CD4-positive, alpha-beta T cell treated with Interleukin-15 for 1 hour (primary cell): Measurements from ENCODE around the gene RYR3.

Source experiments
- DNase-seq: peaks from one replicate; pipeline ENCODE4 v3.0.0-alpha.2; 2020

RYR3 gene

GRCh38 chr15:33729653-33730052, 418.9 kb downstream of the RYR3 start:
- DNase-seq = no peak

DNA sequence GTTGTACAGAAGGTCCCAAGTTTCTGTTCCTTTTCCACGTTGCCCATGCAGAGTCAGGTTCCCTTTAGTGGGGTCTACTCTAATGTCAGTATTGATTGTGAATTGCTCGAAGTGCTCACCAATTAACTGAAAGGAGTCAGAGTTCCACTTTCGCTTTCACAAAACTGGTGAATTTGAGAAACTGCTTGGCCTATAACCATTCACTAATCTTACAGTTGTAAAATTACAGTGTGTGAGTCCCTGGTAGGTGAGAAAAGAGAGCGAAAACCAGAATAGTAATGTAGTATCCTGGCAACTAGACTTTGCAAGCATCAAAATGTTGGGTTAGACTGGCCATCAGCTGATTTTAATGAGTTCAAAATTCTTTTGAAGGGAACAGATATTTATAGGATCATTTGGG, 420.0 kb downstream of the RYR3 start:
- no peak for DNase-seq

DNA sequence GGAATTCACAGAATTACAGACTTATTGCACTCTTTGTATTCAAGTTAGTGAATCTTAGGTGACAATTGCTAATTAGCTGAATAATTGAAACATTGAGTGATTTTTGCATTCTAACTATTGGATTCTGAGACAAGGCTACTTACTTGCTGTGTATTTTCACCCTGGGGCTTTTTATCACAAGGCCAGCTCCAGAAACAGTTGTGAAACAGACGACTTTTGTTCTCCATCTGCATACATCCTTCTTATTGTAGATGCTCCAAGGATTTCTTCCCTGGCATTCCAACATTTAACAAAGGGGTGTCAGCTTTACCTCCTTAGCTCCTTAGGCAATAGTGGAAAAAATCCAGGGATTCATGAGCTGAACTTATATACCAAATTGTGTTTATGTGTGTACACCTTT, 424.4 kb downstream of the RYR3 start:
- no peak for DNase-seq

DNA sequence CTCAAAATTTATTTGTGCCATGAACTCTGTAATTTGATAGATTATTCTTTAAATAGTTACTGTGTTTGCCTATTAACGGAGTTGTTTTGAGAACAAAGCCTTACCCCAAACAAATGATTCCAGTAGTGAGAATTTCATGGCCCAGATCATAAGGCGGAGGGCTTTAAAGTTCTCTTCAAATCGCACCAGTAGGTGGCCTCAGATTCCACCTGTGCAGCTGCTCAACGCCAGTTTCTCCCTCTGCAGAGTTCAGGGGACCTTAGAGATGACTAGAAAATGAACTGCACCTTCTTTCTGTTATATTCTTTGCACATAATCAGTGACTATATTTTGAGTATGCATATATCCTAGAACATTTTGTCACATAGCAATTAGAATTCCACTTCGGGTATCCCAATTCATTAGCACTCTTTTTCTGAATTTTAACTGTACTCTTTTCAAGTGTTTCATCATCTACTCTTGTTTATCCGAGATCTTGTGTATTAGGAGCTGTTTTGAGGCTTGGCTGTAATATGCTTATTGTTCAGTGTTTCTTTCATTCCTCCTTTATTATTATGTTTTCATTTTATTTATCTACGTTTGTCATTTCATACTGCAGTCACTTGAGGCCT, 425.0 kb downstream of the RYR3 start:
- DNase-seq = no peak

DNA sequence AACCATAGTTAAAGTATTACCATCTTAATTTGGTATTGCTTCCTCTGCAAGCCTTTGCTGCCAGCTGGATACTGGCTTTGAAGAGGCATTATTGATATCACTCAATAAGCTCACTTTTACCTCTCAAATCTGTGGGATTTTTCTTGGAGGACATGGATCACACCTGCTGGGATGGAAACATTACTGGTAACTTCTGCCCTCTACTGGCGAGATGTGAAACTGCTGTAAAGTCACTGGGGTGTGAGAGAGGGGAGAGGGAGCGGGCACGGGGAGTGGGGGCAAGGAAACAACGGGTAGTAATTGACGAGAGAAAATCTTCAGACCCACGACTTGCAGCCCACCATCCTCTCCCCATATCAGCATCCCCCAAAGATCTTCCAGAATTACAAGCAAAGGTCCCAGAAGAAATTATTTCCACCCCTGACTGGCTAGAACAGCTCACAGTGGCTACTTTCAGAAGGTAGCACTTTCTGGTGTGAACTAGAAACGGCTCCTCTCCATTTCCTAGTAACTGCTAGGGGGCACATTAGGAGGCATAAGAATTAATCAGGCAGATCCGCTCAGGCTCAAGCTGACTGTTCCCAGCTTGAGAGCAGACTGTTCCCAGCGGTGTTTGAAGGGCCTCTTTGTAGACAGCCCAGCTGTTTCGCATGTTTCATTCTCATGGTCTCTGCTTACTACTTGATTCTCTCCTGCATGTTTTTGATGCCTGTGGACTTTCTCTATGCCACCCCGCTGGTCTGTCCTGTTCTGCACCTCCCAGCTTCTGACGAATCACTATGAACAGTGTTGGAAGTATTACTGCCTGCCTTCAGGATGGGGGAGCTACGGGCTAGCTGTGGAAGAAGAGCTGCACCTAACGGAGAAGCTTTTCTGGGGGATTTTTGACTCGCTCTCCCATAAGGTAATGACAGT, 427.2 kb downstream of the RYR3 start:
- no peak for DNase-seq

DNA sequence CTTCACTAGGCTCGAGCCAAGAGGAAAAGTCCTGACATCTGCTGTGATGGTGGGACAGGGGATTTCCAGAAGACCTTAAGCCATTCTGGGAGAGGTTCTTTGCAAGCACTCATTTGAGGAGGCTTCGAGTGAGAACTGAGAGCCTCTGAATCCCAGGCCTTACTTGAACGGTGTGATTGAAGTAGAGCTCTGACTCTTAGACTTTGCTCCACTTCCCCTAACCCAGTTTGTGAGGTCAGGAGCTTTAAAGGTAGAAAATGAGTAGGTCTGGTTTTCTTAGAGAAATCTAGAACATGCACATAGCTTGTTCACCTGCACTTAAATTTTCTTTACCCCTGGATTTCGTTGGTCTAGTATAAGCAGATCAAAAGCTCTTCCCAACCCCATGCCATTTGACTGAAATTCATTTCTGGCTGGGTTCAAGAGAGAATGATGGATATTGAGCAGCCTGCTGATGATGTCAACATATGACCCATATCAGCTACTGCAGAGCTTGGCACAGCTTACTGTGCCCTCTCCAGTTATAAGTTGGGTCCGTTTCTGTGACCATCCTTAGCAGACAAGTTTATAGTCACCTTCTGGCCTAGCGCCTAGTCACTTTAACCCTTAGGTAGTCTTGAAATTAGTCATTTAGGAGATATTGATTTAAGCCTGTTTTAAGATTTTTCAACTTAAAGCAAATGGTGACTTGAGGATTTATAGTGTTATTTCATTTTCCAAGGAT, 428.3 kb downstream of the RYR3 start:
- no peak for DNase-seq

DNA sequence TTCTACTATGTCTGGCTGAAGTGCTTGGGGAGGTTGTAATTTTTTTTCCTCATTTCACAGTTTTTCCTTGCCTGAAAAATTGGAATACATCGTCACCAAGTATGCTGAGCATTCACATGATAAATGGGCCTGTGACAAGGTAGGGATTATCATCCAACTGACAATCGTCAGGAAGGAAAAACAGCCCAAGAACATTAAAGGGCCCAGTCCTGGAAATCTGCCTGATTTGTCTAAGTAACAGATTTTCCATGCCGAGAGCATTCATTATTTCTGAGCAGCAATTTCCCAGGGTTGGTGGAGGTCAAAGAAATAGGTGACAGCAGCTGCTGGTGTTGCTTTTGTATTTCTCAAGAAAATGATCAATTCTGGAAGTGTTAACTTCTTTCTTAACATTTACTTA, 431.5 kb downstream of the RYR3 start:
- no peak for DNase-seq

DNA sequence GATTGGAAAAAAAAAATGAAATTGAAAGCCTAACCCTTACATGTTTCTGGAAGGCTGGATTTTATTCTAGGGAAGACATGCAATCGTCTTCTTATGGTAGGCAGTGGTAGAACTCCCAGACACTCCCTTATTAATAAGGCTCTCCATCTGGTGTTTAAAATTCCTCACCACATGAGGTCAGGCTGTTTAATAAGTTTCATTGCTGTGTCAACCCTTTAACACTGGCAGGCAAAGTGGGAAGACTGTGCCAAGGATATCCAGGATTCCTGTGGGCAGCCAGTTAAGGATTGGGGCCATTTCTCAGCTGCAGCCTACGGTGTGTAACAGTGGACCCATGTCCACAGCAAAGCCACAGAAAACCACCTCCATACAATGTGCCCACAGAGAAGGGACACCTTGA, 432.0 kb downstream of the RYR3 start:
- no peak for DNase-seq

DNA sequence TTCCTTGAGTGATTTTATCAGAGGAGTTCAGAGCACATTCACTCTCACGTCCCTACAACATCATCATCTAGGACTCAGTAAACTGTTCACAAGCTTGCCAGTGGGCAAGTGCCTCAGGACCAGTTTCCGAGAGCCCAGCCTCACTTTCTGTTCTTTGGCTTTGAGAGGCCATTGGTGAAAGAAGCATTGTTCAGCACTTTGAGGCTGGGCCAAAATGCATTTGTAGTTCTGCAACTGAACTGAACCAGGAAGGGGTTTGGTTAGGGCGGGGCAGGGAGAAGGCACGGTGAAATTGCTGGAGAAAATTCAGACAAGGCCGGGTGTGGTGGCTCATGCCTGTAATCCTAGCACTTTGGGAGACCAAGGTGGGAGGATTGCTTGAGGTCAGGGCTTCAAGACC, 435.4 kb downstream of the RYR3 start:
- no peak for DNase-seq

DNA sequence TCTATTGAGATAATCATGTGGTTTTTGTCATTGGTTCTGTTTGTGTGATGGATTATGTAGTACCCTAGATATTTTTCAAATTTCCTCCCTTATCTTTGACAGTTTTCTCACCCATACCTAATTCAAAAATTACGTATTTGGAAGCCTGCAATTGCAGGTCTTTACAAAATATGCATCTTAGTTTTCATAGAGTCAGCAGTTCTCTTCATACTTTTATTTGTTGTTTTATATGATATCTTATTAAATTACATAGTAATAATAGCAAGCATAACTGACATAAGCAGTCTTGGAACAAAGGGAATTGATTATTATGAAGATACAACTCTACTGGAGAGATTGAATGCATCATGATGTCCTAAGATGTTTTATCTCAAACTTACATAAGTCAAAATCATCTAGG, 442.2 kb downstream of the RYR3 start:
- no peak for DNase-seq

DNA sequence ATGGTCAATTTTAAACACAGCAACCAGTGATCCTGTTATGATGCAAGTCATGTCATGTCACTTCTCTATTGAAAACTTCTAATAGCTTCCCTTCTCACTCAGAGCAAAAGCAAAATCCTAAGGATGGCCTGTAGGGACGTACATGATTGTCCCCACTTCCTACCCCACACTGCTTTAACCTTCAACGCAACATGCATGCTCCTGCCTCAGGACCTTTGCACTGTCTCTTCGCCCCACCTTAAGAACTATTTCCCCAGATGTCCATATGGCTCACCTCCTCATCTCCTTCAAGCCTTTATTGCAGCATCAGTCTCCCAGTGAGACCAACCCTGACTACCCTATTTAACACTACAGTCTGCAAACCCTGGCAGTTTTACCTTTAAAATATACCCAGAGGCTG, 443.5 kb downstream of the RYR3 start:
- no peak for DNase-seq

- DNase-seq = no peak
Observed at GRCh38 chr15:33756961-33757360, 446.2 kb downstream of the RYR3 start.

- no peak for DNase-seq
Observed at GRCh38 chr15:33757516-33758232, 446.9 kb downstream of the RYR3 start.

GRCh38 chr15:33766389-33766788, 455.6 kb downstream of the RYR3 start:
- no peak for DNase-seq

- DNase-seq = no peak
Observed at GRCh38 chr15:33768670-33769190, 458.0 kb downstream of the RYR3 start.

- DNase-seq = no peak
Observed at GRCh38 chr15:33773969-33774368, 463.2 kb downstream of the RYR3 start.

DNA sequence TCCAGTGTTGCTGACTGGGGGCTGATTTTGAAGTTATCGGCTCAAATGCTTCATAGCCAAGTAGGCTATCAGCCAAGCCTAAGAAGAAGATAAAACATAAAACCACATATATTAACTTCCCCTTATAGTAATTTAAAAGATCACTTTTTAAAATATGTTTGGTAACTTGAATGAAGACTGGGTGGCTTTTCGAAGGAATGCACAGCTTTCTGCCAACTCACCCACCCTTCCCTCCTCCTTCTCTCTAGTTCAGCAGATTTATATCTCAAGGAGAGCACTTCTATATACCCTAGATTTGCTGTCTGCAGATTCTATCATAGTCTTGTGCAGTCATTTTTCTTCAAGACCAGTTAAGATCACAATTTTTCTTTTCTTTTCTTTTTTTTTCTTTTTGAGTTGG, 468.1 kb downstream of the RYR3 start:
- no peak for DNase-seq

- no peak for DNase-seq
Observed at GRCh38 chr15:33780011-33780768, 469.4 kb downstream of the RYR3 start.

DNA sequence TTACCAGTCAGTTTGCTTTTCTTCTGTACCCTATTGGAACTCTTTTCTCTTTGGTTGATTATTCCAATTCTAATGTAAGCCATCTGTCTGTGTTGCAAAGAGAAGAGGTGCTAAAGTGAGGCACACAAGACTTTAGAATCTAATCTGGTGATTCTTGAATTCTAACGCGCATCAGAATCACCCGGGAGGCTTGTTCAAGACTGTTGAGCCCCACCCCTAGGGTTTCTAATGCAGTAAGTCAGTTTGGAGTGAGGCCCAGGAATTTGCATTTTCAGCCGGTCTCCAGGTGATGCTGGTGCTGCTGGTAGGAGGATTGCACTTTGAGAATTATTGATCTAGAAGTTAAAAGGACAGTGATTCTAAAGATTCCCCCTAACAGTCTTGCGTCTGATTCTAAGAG, 472.2 kb downstream of the RYR3 start:
- no peak for DNase-seq

DNA sequence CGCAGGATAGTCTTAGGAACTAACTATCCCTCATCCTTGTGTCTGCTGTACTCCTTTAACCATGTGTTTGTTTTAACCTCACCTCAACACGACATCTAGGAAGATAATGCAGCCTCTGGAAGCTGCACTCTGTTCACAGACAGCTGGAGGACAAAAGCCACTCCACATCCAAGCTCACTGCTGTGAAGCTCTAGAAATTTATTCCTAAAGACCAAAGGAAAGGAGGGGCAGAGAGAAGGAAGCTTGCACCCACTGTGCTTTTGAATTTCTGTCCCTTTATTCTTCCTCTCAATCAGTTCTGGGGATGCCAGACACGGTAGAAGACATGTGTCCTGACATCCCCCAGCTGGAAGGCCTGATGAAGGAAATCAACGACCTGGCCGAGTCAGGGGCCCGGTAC, 474.6 kb downstream of the RYR3 start:
- DNase-seq = no peak

- DNase-seq = no peak
Observed at GRCh38 chr15:33788906-33789540, 478.3 kb downstream of the RYR3 start.

GRCh38 chr15:33794453-33794852, 483.7 kb downstream of the RYR3 start:
- DNase-seq = no peak
